Measurements from ENCODE around the gene DIP2C. TPM values are rescaled to one million over a fixed set of nuclear protein-coding genes. Genes with fewer than 3 reads are reported as not detected.
"Not testable (repeated sequence)": the region's sequence is repeated elsewhere in the genome, so short reads cannot be mapped to it uniquely, and the experiment has no call there.

DIP2C gene
- total RNA-seq, 1 donor from 2014 or later: 52.6 TPM

DNA sequence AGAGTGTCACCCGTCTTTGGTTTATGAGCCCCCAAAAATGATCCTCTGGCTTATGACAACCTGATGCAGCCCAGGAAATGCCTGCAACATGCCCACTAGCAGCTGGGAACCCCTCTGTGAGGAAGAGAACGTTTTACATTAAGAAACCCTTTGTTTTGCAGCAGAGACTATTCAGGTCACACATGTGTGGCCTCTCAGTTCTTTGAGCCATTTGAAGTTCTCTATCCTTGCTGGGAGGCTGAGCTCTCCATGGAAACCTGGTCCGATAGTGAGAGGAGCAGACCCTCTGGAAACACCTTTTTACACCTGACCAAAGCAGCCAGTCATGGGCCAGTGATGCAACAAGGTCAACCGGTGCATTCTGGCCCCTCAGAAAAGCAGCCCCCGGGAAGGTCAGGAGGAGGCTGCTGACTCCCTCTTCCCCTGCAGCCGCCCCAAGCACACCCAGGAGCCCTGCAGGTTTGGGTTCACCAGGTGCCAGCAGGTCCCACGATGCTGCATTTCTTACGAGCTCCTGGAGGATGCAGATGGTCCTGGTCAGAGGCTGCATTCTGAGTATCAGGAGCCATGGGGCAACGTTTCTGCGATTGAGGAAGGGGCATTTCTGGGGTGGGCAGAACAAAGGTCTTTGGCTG, 419.9 kb downstream of the DIP2C start:
- TF ChIP-seq, protein P1, sequence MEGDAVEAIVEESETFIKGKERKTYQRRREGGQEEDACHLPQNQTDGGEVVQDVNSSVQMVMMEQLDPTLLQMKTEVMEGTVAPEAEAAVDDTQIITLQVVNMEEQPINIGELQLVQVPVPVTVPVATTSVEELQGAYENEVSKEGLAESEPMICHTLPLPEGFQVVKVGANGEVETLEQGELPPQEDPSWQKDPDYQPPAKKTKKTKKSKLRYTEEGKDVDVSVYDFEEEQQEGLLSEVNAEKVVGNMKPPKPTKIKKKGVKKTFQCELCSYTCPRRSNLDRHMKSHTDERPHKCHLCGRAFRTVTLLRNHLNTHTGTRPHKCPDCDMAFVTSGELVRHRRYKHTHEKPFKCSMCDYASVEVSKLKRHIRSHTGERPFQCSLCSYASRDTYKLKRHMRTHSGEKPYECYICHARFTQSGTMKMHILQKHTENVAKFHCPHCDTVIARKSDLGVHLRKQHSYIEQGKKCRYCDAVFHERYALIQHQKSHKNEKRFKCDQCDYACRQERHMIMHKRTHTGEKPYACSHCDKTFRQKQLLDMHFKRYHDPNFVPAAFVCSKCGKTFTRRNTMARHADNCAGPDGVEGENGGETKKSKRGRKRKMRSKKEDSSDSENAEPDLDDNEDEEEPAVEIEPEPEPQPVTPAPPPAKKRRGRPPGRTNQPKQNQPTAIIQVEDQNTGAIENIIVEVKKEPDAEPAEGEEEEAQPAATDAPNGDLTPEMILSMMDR (IDR thresholded peaks at IDR 0.05; ENCODE audit: partially characterized antibody, unreplicated experiment): no peak
- Mint-ChIP-seq H3K9me3 (ENCODE audit: unreplicated experiment) (no peaks in the 10 kb centered on the region), H3K4me3 (ENCODE audit: unreplicated experiment) (peak overlapping the region; percentile 21), H3K36me3 (ENCODE audit: unreplicated experiment) (peaks cover 6% of the 10 kb centered on the region), H3K4me1 (ENCODE audit: low read depth, unreplicated experiment) (peaks cover 8% of the 10 kb centered on the region), H3K27ac (ENCODE audit: unreplicated experiment) (peak overlapping the region; percentile 45), H3K27me3 (ENCODE audit: unreplicated experiment) (peaks cover 4% of the 10 kb centered on the region)
- no peak for DNase-seq

DNA sequence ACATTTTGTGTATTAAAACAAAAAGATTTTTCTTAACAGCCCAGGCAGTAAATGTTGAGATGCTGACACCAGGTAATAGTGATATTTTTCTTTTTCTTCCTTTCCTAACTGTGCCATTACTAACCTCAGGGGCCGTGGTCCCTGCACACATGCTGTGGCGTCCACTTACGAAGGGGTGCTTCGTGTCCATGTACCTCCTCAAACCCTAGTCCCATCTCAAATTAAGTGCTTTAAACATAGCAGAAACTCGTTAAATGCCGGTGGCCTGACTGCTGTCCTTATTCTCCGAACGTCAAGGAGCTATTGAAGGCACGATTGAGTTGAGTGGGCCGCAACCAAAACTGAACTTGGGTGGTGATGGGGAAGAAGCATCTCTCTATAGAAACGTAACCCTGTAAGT, 421.8 kb downstream of the DIP2C start:
- Mint-ChIP-seq H3K4me1 (ENCODE audit: low read depth, unreplicated experiment) (peaks cover 7% of the 10 kb centered on the region), H3K4me3 (ENCODE audit: unreplicated experiment) (no peak overlapping the region), H3K9me3 (ENCODE audit: unreplicated experiment) (no peaks in the 10 kb centered on the region), H3K36me3 (ENCODE audit: unreplicated experiment) (peaks cover 5% of the 10 kb centered on the region), H3K27ac (ENCODE audit: unreplicated experiment) (no peak overlapping the region), H3K27me3 (ENCODE audit: unreplicated experiment) (peaks cover 4% of the 10 kb centered on the region)
- TF ChIP-seq, protein P1 (IDR thresholded peaks at IDR 0.05; ENCODE audit: partially characterized antibody, unreplicated experiment): no peak
- no peak for DNase-seq

DNA sequence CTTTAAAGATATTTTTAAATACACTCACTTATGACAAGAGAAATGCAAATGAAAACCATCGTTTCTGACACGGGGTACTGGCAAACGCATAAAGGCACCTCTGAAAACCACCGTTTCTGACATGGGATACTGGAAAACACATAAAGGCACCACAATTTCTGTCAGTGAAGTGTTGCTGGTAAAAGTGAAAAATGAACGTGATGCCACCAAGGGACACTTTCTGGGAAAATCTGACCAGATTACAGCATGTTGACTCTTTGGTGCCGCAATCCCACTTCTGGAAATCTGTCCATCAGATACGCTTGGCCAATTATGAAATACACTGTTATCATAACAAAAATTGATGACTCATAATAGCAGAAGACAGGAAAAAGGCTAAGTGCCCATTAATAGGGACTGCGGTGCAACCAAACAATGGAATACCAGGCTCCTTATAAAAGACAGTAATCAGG, 422.5 kb downstream of the DIP2C start:
- Mint-ChIP-seq H3K9me3 (ENCODE audit: unreplicated experiment) (peaks cover 1% of the 10 kb centered on the region), H3K36me3 (ENCODE audit: unreplicated experiment) (peaks cover 2% of the 10 kb centered on the region), H3K4me3 (ENCODE audit: unreplicated experiment) (no peak overlapping the region), H3K27ac (ENCODE audit: unreplicated experiment) (no peak overlapping the region), H3K4me1 (ENCODE audit: low read depth, unreplicated experiment) (peaks cover 7% of the 10 kb centered on the region), H3K27me3 (ENCODE audit: unreplicated experiment) (no peaks in the 10 kb centered on the region)
- DNase-seq: no peak
- TF ChIP-seq, protein P1 (IDR thresholded peaks at IDR 0.05; ENCODE audit: partially characterized antibody, unreplicated experiment): no peak

DNA sequence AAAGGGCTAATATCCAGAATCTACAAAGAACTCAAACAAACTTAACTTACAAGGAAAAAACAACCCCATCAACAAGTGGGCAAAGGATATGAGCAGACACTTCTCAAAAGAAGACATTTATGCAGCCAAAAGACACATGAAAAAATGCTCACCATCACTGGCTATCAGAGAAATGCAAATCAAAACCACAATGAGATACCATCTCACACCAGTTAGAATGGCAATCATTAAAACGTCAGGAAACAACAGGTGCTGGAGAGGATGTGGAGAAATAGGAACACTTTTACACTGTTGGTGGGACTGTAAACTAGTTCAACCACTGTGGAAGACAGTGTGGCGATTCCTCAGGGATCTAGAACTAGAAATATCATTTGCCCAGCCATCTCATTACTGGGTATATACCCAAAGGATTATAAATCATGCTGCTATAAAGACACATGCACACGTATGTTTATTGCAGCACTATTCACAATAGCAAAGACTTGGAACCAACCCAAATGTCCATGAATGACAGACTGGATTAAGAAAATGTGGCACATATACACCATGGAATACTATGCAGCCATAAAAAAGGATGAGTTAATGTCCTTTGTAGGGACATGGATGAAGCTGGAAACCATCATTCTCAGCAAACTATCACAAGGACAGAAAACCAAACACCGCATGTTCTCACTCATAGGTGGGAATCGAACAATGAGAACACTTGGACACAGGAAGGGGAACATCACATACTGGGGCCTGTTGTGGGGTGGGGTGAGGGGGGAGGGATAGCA, 423.5 kb downstream of the DIP2C start:
- not testable (repeated sequence) for H3K27ac Mint-ChIP-seq (ENCODE audit: unreplicated experiment); H3K36me3 Mint-ChIP-seq (ENCODE audit: unreplicated experiment); H3K4me3 Mint-ChIP-seq (ENCODE audit: unreplicated experiment); H3K27me3 Mint-ChIP-seq (ENCODE audit: unreplicated experiment); H3K4me1 Mint-ChIP-seq (ENCODE audit: low read depth, unreplicated experiment); H3K9me3 Mint-ChIP-seq (ENCODE audit: unreplicated experiment); DNase-seq

DNA sequence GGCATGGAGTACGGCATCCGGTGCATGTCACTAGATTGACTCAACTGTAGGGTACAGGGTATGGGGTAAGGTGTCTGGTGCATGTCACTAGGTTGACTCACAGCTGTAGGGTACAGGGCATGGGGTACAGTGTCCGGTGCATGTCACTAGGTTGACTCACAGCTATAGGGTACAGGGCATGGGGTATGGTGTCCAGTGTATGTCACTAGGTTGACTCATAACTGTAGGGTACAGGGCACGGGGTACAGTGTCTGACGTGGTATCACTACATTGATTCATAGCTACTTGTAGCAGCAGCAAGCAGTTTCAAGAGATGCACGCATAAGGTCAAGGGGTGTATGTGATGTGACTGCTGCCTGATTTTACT, 424.4 kb downstream of the DIP2C start:
- H3K36me3 Mint-ChIP-seq (ENCODE audit: unreplicated experiment); H3K27ac Mint-ChIP-seq (ENCODE audit: unreplicated experiment); H3K27me3 Mint-ChIP-seq (ENCODE audit: unreplicated experiment); DNase-seq; H3K4me1 Mint-ChIP-seq (ENCODE audit: low read depth, unreplicated experiment); H3K4me3 Mint-ChIP-seq (ENCODE audit: unreplicated experiment); H3K9me3 Mint-ChIP-seq (ENCODE audit: unreplicated experiment): not testable (repeated sequence)

DNA sequence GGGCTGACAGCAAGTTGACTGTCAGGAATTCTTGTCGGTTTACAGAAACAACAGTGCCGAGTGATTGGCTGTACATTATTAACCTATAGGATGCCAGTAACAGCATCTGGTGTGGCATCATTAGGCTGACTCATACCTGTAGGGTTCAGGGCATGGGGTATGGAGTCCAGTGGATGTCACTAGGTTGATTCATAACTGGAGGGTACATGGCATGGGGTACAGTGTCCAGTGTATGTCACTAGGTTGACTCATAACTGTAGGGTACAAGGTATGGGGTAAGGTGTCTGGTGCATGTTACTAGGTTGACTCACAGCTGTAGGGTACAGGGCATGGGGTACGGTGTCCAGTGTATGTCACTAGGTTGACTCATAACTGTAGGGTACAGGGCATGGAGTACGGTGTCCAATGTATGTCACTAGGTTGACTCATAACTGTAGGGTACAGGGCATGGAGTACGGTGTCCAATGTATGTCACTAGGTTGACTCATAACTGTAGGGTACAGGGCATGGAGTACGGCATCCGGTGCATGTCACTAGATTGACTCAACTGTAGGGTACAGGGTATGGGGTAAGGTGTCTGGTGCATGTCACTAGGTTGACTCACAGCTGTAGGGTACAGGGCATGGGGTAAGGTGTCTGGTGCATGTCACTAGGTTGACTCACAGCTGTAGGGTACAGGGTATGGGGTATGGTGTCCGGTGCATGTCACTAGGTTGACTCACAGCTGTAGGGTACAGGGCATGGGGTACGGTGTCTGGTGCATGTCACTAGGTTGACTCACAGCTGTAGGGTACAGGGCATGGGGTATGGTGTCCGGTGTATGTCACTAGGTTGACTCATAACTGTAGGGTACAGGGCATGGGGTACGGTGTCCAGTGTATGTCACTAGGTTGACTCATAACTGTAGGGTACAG, 425.1 kb downstream of the DIP2C start:
- H3K36me3 Mint-ChIP-seq (ENCODE audit: unreplicated experiment); DNase-seq; H3K4me3 Mint-ChIP-seq (ENCODE audit: unreplicated experiment); H3K4me1 Mint-ChIP-seq (ENCODE audit: low read depth, unreplicated experiment); H3K27ac Mint-ChIP-seq (ENCODE audit: unreplicated experiment); H3K9me3 Mint-ChIP-seq (ENCODE audit: unreplicated experiment); H3K27me3 Mint-ChIP-seq (ENCODE audit: unreplicated experiment): not testable (repeated sequence)

Measured in glutamatergic neuron (in vitro differentiated cells).